ENCODE data around the gene RBM28. TPM values are rescaled to one million over a fixed set of nuclear protein-coding genes. Genes with fewer than 3 reads are reported as not detected.
"Not testable (repeated sequence)": the region's sequence is repeated elsewhere in the genome, so short reads cannot be mapped to it uniquely, and the experiment has no call there.

Gene RBM28
- total RNA-seq, 1 experiment from 2014 or later, result 28.8 TPM

- H3K4me3 ChIP-seq (ENCODE audit: low read length), result no peak overlapping the region
These were observed 39.5 kb downstream of the RBM28 start for GRCh38 chr7:128304212-128304611.

GRCh38 chr7:128303643-128304042 lies 40.1 kb downstream of the RBM28 start:
- peaks cover 29% of the 10 kb centered on the region; the same call in 1 of the 2 replicates for H3K36me3 ChIP-seq (ENCODE audit: insufficient read depth, low read length)
- no peak overlapping the region for H3K27ac ChIP-seq (ENCODE audit: low read length)
- H3K27me3 ChIP-seq (ENCODE audit: low read length), result no peaks in the 10 kb centered on the region
- H3K9me2 ChIP-seq (replicated peaks; ENCODE audit: insufficient read depth, low read length), result no peaks in the 10 kb centered on the region
- DNase-seq, result no peak
- H3K9me3 ChIP-seq (ENCODE audit: low read length), result no peaks in the 10 kb centered on the region
- H3K9ac ChIP-seq (ENCODE audit: low read length), result no peak overlapping the region
- no peaks in the 10 kb centered on the region for H3K79me2 ChIP-seq (ENCODE audit: low read length)
- no peaks in the 10 kb centered on the region for H3K4me1 ChIP-seq (ENCODE audit: low read length)
- H2AFZ ChIP-seq (ENCODE audit: low read length), result no peak overlapping the region
- H3K4me2 ChIP-seq (ENCODE audit: low read depth, low read length, poor library complexity, severe bottlenecking), result no peak overlapping the region
- no peak overlapping the region for H3K4me3 ChIP-seq (ENCODE audit: low read length)
- H4K20me1 ChIP-seq (ENCODE audit: insufficient read depth, low read depth, low read length), result no peaks in the 10 kb centered on the region

More at GRCh38 chr7:128304212-128304611, 39.5 kb downstream of the RBM28 start:
- H4K20me1 ChIP-seq (ENCODE audit: insufficient read depth, low read depth, low read length), result no peaks in the 10 kb centered on the region
- no peak overlapping the region for H3K4me2 ChIP-seq (ENCODE audit: low read depth, low read length, poor library complexity, severe bottlenecking)
- no peak overlapping the region for H3K9ac ChIP-seq (ENCODE audit: low read length)
- H3K27me3 ChIP-seq (ENCODE audit: low read length), result no peaks in the 10 kb centered on the region
- H3K36me3 ChIP-seq (ENCODE audit: insufficient read depth, low read length), result peaks cover 32% of the 10 kb centered on the region; the same call in 1 of the 2 replicates
- no peak overlapping the region for H2AFZ ChIP-seq (ENCODE audit: low read length)
- H3K9me3 ChIP-seq (ENCODE audit: low read length), result no peaks in the 10 kb centered on the region
- no peaks in the 10 kb centered on the region for H3K9me2 ChIP-seq (replicated peaks; ENCODE audit: insufficient read depth, low read length)
- H3K79me2 ChIP-seq (ENCODE audit: low read length), result no peaks in the 10 kb centered on the region
- DNase-seq, result no peak
- H3K27ac ChIP-seq (ENCODE audit: low read length), result no peak overlapping the region
- H3K4me1 ChIP-seq (ENCODE audit: low read length), result no peaks in the 10 kb centered on the region

GRCh38 chr7:128303133-128303532 lies 40.6 kb downstream of the RBM28 start:
- no peak overlapping the region for H3K27ac ChIP-seq (ENCODE audit: low read length)
- no peak for DNase-seq
- no peaks in the 10 kb centered on the region for H4K20me1 ChIP-seq (ENCODE audit: insufficient read depth, low read depth, low read length)
- H3K27me3 ChIP-seq (ENCODE audit: low read length), result no peaks in the 10 kb centered on the region
- no peak overlapping the region for H2AFZ ChIP-seq (ENCODE audit: low read length)
- H3K4me2 ChIP-seq (ENCODE audit: low read depth, low read length, poor library complexity, severe bottlenecking), result no peak overlapping the region
- H3K4me1 ChIP-seq (ENCODE audit: low read length), result no peaks in the 10 kb centered on the region
- H3K9me3 ChIP-seq (ENCODE audit: low read length), result no peaks in the 10 kb centered on the region
- H3K36me3 ChIP-seq (ENCODE audit: insufficient read depth, low read length), result peaks cover 29% of the 10 kb centered on the region; the same call in 1 of the 2 replicates
- no peaks in the 10 kb centered on the region for H3K79me2 ChIP-seq (ENCODE audit: low read length)
- no peaks in the 10 kb centered on the region for H3K9me2 ChIP-seq (replicated peaks; ENCODE audit: insufficient read depth, low read length)
- H3K9ac ChIP-seq (ENCODE audit: low read length), result no peak overlapping the region
- no peak overlapping the region for H3K4me3 ChIP-seq (ENCODE audit: low read length)

- H3K9ac ChIP-seq (ENCODE audit: low read length), result no peak overlapping the region
- H3K36me3 ChIP-seq (ENCODE audit: insufficient read depth, low read length), result peaks cover 21% of the 10 kb centered on the region; the same call in 1 of the 2 replicates
- DNase-seq, result no peak
- H4K20me1 ChIP-seq (ENCODE audit: insufficient read depth, low read depth, low read length), result no peaks in the 10 kb centered on the region
- no peaks in the 10 kb centered on the region for H3K27me3 ChIP-seq (ENCODE audit: low read length)
- no peaks in the 10 kb centered on the region for H3K79me2 ChIP-seq (ENCODE audit: low read length)
- H3K4me2 ChIP-seq (ENCODE audit: low read depth, low read length, poor library complexity, severe bottlenecking), result no peak overlapping the region
- H3K4me3 ChIP-seq (ENCODE audit: low read length), result no peak overlapping the region
- no peaks in the 10 kb centered on the region for H3K9me3 ChIP-seq (ENCODE audit: low read length)
- H3K27ac ChIP-seq (ENCODE audit: low read length), result no peak overlapping the region
- H3K4me1 ChIP-seq (ENCODE audit: low read length), result no peaks in the 10 kb centered on the region
- no peaks in the 10 kb centered on the region for H3K9me2 ChIP-seq (replicated peaks; ENCODE audit: insufficient read depth, low read length)
- H2AFZ ChIP-seq (ENCODE audit: low read length), result no peak overlapping the region
These were observed 41.6 kb downstream of the RBM28 start for GRCh38 chr7:128302139-128302538.

- no peak overlapping the region for H3K4me2 ChIP-seq (ENCODE audit: low read depth, low read length, poor library complexity, severe bottlenecking)
- H3K9me2 ChIP-seq (replicated peaks; ENCODE audit: insufficient read depth, low read length), result no peaks in the 10 kb centered on the region
- no peaks in the 10 kb centered on the region for H3K79me2 ChIP-seq (ENCODE audit: low read length)
- H2AFZ ChIP-seq (ENCODE audit: low read length), result no peak overlapping the region
- no peaks in the 10 kb centered on the region for H3K4me1 ChIP-seq (ENCODE audit: low read length)
- H3K27ac ChIP-seq (ENCODE audit: low read length), result no peak overlapping the region
- H3K27me3 ChIP-seq (ENCODE audit: low read length), result no peaks in the 10 kb centered on the region
- no peak overlapping the region for H3K4me3 ChIP-seq (ENCODE audit: low read length)
- no peaks in the 10 kb centered on the region for H4K20me1 ChIP-seq (ENCODE audit: insufficient read depth, low read depth, low read length)
- H3K9ac ChIP-seq (ENCODE audit: low read length), result no peak overlapping the region
- DNase-seq, result no peak
- peaks cover 6% of the 10 kb centered on the region; the same call in 1 of the 2 replicates for H3K36me3 ChIP-seq (ENCODE audit: insufficient read depth, low read length)
- H3K9me3 ChIP-seq (ENCODE audit: low read length), result no peaks in the 10 kb centered on the region
These were observed 44.5 kb downstream of the RBM28 start for GRCh38 chr7:128299109-128299607.

GRCh38 chr7:128298004-128298403 lies 45.7 kb downstream of the RBM28 start:
- not testable (repeated sequence) for H2AFZ ChIP-seq (ENCODE audit: low read length); H3K4me2 ChIP-seq (ENCODE audit: low read depth, low read length, poor library complexity, severe bottlenecking); H3K27ac ChIP-seq (ENCODE audit: low read length); H3K9ac ChIP-seq (ENCODE audit: low read length); H3K27me3 ChIP-seq (ENCODE audit: low read length); H3K36me3 ChIP-seq (ENCODE audit: insufficient read depth, low read length); H3K9me3 ChIP-seq (ENCODE audit: low read length); H3K79me2 ChIP-seq (ENCODE audit: low read length); H3K4me3 ChIP-seq (ENCODE audit: low read length); H4K20me1 ChIP-seq (ENCODE audit: insufficient read depth, low read depth, low read length); DNase-seq; H3K4me1 ChIP-seq (ENCODE audit: low read length); H3K9me2 ChIP-seq (replicated peaks; ENCODE audit: insufficient read depth, low read length)

GRCh38 chr7:128287556-128287955 lies 56.2 kb downstream of the RBM28 start:
- Histone ChIP-seq H3K9me2 (replicated peaks; ENCODE audit: insufficient read depth, low read length) (no peaks in the 10 kb centered on the region), H2AFZ (ENCODE audit: low read length) (no peak overlapping the region), H3K27ac (ENCODE audit: low read length) (no peak overlapping the region), H3K4me2 (ENCODE audit: low read depth, low read length, poor library complexity, severe bottlenecking) (no peak overlapping the region), H3K27me3 (ENCODE audit: low read length) (no peaks in the 10 kb centered on the region), H4K20me1 (ENCODE audit: insufficient read depth, low read depth, low read length) (no peaks in the 10 kb centered on the region), H3K4me3 (ENCODE audit: low read length) (no peak overlapping the region), H3K79me2 (ENCODE audit: low read length) (no peaks in the 10 kb centered on the region), H3K36me3 (ENCODE audit: insufficient read depth, low read length) (no peaks in the 10 kb centered on the region), H3K9ac (ENCODE audit: low read length) (no peak overlapping the region), H3K9me3 (ENCODE audit: low read length) (no peaks in the 10 kb centered on the region), H3K4me1 (ENCODE audit: low read length) (no peaks in the 10 kb centered on the region)
- no peak for DNase-seq

- no peak overlapping the region for H3K27ac ChIP-seq (ENCODE audit: low read length)
- no peaks in the 10 kb centered on the region for H3K36me3 ChIP-seq (ENCODE audit: insufficient read depth, low read length)
These were observed 59.6 kb downstream of the RBM28 start for GRCh38 chr7:128284102-128284501.

More at GRCh38 chr7:128284102-128284501, 59.6 kb downstream of the RBM28 start:
- Histone ChIP-seq H3K4me2 (ENCODE audit: low read depth, low read length, poor library complexity, severe bottlenecking) (no peak overlapping the region), H3K79me2 (ENCODE audit: low read length) (no peaks in the 10 kb centered on the region), H3K9me2 (replicated peaks; ENCODE audit: insufficient read depth, low read length) (no peaks in the 10 kb centered on the region), H4K20me1 (ENCODE audit: insufficient read depth, low read depth, low read length) (no peaks in the 10 kb centered on the region), H3K9ac (ENCODE audit: low read length) (no peak overlapping the region), H2AFZ (ENCODE audit: low read length) (no peak overlapping the region), H3K27me3 (ENCODE audit: low read length) (no peaks in the 10 kb centered on the region), H3K4me3 (ENCODE audit: low read length) (no peak overlapping the region), H3K4me1 (ENCODE audit: low read length) (no peaks in the 10 kb centered on the region), H3K9me3 (ENCODE audit: low read length) (0 out of 2 replicates have a peak, but pooled peaks cover 5% of the 10 kb centered on the region)
- DNase-seq, result no peak
